Measurements from ENCODE around the gene SRSF3.
"Not testable (repeated sequence)": the region's sequence is repeated elsewhere in the genome, so short reads cannot be mapped to it uniquely, and the experiment has no call there.

Gene SRSF3

DNA sequence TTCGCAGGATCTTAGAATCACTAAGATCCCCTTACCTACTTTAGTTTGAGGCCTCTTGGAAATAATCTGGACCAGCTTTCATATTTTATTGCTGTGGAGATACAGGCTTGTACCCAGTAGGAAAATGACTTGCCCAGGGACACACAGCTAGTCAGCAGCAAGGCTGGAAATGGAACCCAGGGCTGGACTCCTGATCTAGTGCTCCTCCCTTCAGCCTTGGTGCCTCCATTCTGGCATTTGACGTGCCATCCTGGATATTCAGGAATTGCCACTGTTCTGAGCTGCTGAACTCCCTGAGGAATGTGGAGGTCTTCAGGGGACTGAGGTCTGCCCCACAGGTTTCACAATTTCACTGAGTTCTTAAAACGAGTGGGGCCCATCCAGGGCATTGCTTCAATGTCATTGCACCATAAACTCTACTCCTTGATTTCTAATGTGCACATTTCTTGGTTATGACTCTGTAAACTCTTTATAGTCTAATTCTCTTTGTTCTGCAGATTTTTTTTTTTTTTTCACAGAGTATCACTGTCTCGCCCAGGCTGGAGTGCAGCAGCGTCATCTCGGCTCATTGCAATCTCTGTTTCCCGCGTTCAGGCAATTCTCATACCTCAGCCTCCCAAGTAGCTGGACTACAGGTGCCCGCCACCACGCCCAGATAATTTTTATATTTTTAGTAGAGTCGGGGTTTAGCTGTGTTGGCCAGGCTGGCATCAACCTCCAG, 57.7 kb downstream of the SRSF3 start:
- no peak overlapping the region for H3K27ac ChIP-seq
- ChIA-PET POLR2A (ENCODE audit: low non-redundant PET) (no interaction called here), CTCF (no interaction called here)
- TF ChIP-seq, protein P1, sequence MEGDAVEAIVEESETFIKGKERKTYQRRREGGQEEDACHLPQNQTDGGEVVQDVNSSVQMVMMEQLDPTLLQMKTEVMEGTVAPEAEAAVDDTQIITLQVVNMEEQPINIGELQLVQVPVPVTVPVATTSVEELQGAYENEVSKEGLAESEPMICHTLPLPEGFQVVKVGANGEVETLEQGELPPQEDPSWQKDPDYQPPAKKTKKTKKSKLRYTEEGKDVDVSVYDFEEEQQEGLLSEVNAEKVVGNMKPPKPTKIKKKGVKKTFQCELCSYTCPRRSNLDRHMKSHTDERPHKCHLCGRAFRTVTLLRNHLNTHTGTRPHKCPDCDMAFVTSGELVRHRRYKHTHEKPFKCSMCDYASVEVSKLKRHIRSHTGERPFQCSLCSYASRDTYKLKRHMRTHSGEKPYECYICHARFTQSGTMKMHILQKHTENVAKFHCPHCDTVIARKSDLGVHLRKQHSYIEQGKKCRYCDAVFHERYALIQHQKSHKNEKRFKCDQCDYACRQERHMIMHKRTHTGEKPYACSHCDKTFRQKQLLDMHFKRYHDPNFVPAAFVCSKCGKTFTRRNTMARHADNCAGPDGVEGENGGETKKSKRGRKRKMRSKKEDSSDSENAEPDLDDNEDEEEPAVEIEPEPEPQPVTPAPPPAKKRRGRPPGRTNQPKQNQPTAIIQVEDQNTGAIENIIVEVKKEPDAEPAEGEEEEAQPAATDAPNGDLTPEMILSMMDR (conservative IDR thresholded peaks at IDR 0.05; ENCODE audit: low read depth) = no peak
- no peak for DNase-seq (ENCODE audit: low spot score)

DNA sequence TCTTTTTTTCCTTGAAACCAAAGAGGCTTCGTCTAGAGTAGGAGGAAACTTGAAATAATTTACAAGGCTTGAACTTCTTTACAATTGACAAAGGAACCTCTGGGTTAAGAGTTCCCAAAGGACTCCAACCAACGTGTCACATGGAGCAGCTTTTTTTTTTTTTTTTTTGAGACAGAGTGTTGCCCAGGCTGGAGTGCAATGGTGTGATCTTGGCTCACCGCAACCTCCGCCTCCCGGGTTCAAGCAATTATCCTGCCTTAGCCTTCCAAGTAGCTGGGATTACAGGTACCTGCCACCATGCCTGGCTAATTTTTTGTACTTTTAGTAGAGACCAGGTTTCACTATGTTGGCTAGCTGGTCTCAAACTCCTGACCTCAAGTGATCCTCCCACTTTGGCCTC, 60.3 kb downstream of the SRSF3 start:
- DNase-seq (ENCODE audit: low spot score); H3K27ac ChIP-seq; POLR2A ChIA-PET (ENCODE audit: low non-redundant PET): not testable (repeated sequence)
- CTCF ChIA-PET = interaction anchor here (1.0 to 1.2 kb wide), 2 partner anchors 9 to 31 kb away, joined by 3 read pairs; no protein-coding TSS in a partner anchor

Measured in RWPE1 (cell line).